HCT116 (cell line): ENCODE results near the gene SPDEF. TPM values are rescaled to one million over a fixed set of nuclear protein-coding genes. Genes with fewer than 3 reads are reported as not detected.

Source experiments
- ATAC-seq: fragments of 200-7000 bp; cut with Tn5 transposase; 2 replicates; pipeline ENCODE4 v1.9.1; 2020; ENCODE audit warnings: mild to moderate bottlenecking, moderate library complexity
- BruUV-seq: library from RNA; stranded (reverse); fragments of 400-500 nt; replicated peaks from 2 replicates; lab custom pipeline; 2021; lab: Mats Ljungman, UMichigan
- CTCF ChIA-PET: fragments of 300-600 bp; sonication (Branson Sonifier 250); formaldehyde crosslinking; loops from one replicate; lab custom pipeline; 2021; ENCODE audit warnings: antibody characterized with exemption; lab: Charles Lee
- POLR2A ChIA-PET: fragments of 300-600, 350-600 bp; sonication (Branson Sonifier 250); formaldehyde crosslinking; loops from one replicate; lab custom pipeline; 2021; ENCODE audit warnings: antibody characterized with exemption; lab: Charles Lee
- RAD21 ChIA-PET, 2 experiments: fragments of 300-600 bp; sonication (Branson Sonifier 250); formaldehyde crosslinking; loops; one replicate each; lab custom pipeline; 2023; ENCODE audit warnings: low total read pairs in 2 of 2; ENCODE audit not compliant: uncharacterized antibody in 2 of 2, unreplicated experiment in 2 of 2, low non-redundant PET in 1 of 2; lab: Charles Lee
- DNase-seq: peaks from one replicate; pipeline ENCODE4 v3.0.0-alpha.2; 2010; ENCODE audit warnings: low read depth, low spot score
- H2AFZ ChIP-seq: fragments of 200-600 bp; shearing (Covaris generic), sonication (generic); 2 replicates; pipeline ENCODE4 v1.6.1; 2017; ENCODE audit warnings: low read depth, mixed run types, mixed read lengths, antibody characterized with exemption, low read length; ENCODE audit not compliant: poor library complexity, severe bottlenecking
- H3K27ac ChIP-seq: 2 replicates; pipeline ENCODE4 v1.5.1; 2012; ENCODE audit warnings: low read depth, low read length
- H3K27me3 ChIP-seq: fragments of 200-600 bp; sonication (generic); 2 replicates; pipeline ENCODE4 v1.6.1; 2016; ENCODE audit warnings: mixed run types, low read length, mixed read lengths; ENCODE audit not compliant: insufficient read depth
- H3K36me3 ChIP-seq, 2 experiments: fragments of 200-500 bp in 1 of 2; fragments of 200-600 bp in 1 of 2; sonication (Bioruptor generic) in 1 of 2; sonication (generic) in 1 of 2; 2 replicates each; pipeline versions ENCODE4 v1.5.1 to v1.6.1; 2014 to 2016; ENCODE audit warnings: low read length in 2 of 2, inconsistent platforms in 1 of 2, mixed read lengths in 1 of 2, mixed run types in 1 of 2; ENCODE audit not compliant: insufficient read depth in 2 of 2, control insufficient read depth in 1 of 2
- H3K4me1 ChIP-seq, 2 experiments: fragments of 200-600 bp in 1 of 2; sonication (generic) in 1 of 2; 2 replicates each; pipeline versions ENCODE4 v1.5.1 to v1.6.1; 2012 to 2017; ENCODE audit warnings: low read length in 2 of 2, inconsistent platforms in 1 of 2, mild to moderate bottlenecking in 1 of 2, mixed read lengths in 1 of 2, mixed run types in 1 of 2, moderate library complexity in 1 of 2; ENCODE audit not compliant: insufficient read depth in 2 of 2, control insufficient read depth in 1 of 2
- H3K4me2 ChIP-seq: fragments of 200-600 bp; sonication (generic); 2 replicates; pipeline ENCODE4 v1.6.1; 2017; ENCODE audit warnings: mixed run types, low read length, mixed read lengths
- H3K4me3 ChIP-seq, 2 experiments: fragments of 200-600 bp in 1 of 2; sonication (generic) in 1 of 2; replicated peaks in 1 of 2; 2 replicates each; pipeline ENCODE4 v1.5.1; 2011 to 2016; ENCODE audit warnings: low read length in 2 of 2, control low read depth in 1 of 2, low read depth in 1 of 2, mild to moderate bottlenecking in 1 of 2, mixed read lengths in 1 of 2, mixed run types in 1 of 2
- H3K79me2 ChIP-seq: fragments of 200-600 bp; sonication (generic); 2 replicates; pipeline ENCODE4 v1.6.1; 2017; ENCODE audit warnings: mild to moderate bottlenecking, mixed run types, low read length, moderate library complexity, mixed read lengths; ENCODE audit not compliant: insufficient read depth
- H3K9ac ChIP-seq: fragments of 200-600 bp; sonication (generic); 2 replicates; pipeline ENCODE4 v1.6.1; 2016; ENCODE audit warnings: low read length, mixed read lengths
- H3K9me2 ChIP-seq: fragments of 200-600 bp; sonication (generic), shearing (Covaris generic); 2 replicates; pipeline ENCODE4 v1.6.1; 2017; ENCODE audit warnings: mixed run types, mild to moderate bottlenecking, moderate library complexity; ENCODE audit not compliant: insufficient read depth
- H3K9me3 ChIP-seq, 2 experiments: fragments of 200-500 bp in 1 of 2; fragments of 200-600 bp in 1 of 2; sonication (Bioruptor generic) in 1 of 2; sonication (generic) in 1 of 2; 2 replicates each; pipeline ENCODE4 v1.6.1; 2014 to 2017; ENCODE audit warnings: low read length in 2 of 2, mixed read lengths in 2 of 2, inconsistent platforms in 1 of 2, low read depth in 1 of 2, mild to moderate bottlenecking in 1 of 2, mixed run types in 1 of 2, moderate library complexity in 1 of 2; ENCODE audit not compliant: control insufficient read depth in 1 of 2, insufficient read depth in 1 of 2
- H4K20me1 ChIP-seq: fragments of 200-600 bp; sonication (generic), shearing (Covaris generic); 2 replicates; pipeline ENCODE4 v1.6.1; 2017; ENCODE audit warnings: mixed run types, mild to moderate bottlenecking, moderate library complexity; ENCODE audit not compliant: insufficient read depth
- EGR1 ChIP-seq: IDR thresholded peaks from 2 replicates; pipeline ENCODE4 v1.6.1; 2012; ENCODE audit warnings: low read depth
- EZH2 ChIP-seq: fragments of 200-600 bp; sonication (generic); IDR thresholded peaks from 2 replicates; pipeline ENCODE4 v1.6.1; 2017; ENCODE audit warnings: antibody characterized with exemption, mixed run types
- MAX ChIP-seq: IDR thresholded peaks from 2 replicates; pipeline ENCODE4 v1.6.1; 2012
- POLR2A ChIP-seq: IDR thresholded peaks from 2 replicates; pipeline ENCODE4 v1.7.0; 2011; ENCODE audit warnings: borderline replicate concordance; ENCODE audit not compliant: insufficient read depth, insufficient read length; ENCODE audit errors: extremely low read depth
- POLR2AphosphoS5 ChIP-seq: IDR thresholded peaks from 2 replicates; pipeline ENCODE4 v1.6.1; 2011; ENCODE audit warnings: mild to moderate bottlenecking, low read depth, low read length, moderate library complexity
- RAD21 ChIP-seq: IDR thresholded peaks from 2 replicates; pipeline ENCODE4 v1.6.1; 2012; ENCODE audit warnings: low read depth, mild to moderate bottlenecking
- SP1 ChIP-seq: IDR thresholded peaks from 2 replicates; pipeline ENCODE4 v1.6.1; 2012; ENCODE audit warnings: low read depth
- TCF7L2 ChIP-seq: IDR thresholded peaks from 2 replicates; pipeline ENCODE4 v1.7.0; 2011; ENCODE audit warnings: borderline replicate concordance, inconsistent platforms; ENCODE audit not compliant: insufficient read depth, insufficient read length; ENCODE audit errors: extremely low read depth
- YY1 ChIP-seq: IDR thresholded peaks from 2 replicates; pipeline ENCODE4 v1.6.1; 2011; ENCODE audit warnings: low read length, low read depth, moderate library complexity, mild to moderate bottlenecking; ENCODE audit not compliant: insufficient replicate concordance; ENCODE audit errors: extremely low read depth
- ZFX ChIP-seq: fragments of 450-650 bp; IDR thresholded peaks from 2 replicates; pipeline ENCODE4 v1.6.1; 2017
- intact Hi-C: fragments of 100-400 bp; cut with micrococcal nuclease; formaldehyde crosslinking; loops from 2 replicates; pipeline ENCODE4 v1.10.0; 2022
- total RNA-seq: library from RNA; stranded (reverse); gene quantifications from one replicate; pipeline ENCODE4 v1.2.1, GENCODE V29; 2021; ENCODE audit not compliant: unreplicated experiment
- TF ChIP-seq, protein P1 (sequence below): IDR thresholded peaks from 2 replicates; pipeline ENCODE4 v1.6.1; 2011; ENCODE audit warnings: mild to moderate bottlenecking, low read length, moderate library complexity; ENCODE audit not compliant: insufficient replicate concordance; ENCODE audit errors: extremely low read depth
- TF ChIP-seq, protein P2 (sequence below): IDR thresholded peaks from 2 replicates; pipeline ENCODE4 v1.6.1; 2012

Gene SPDEF
- total RNA-seq, 1 experiment from 2014 or later = 0.39 TPM

GRCh38 chr6:34568341-34569201 lies 12.4 kb upstream of the SPDEF start:
- peak overlapping the region; percentile 74 for H3K4me2 ChIP-seq
- H3K27ac ChIP-seq = no peak overlapping the region

GRCh38 chr6:34566830-34567546 lies 10.9 kb upstream of the SPDEF start:
- Histone ChIP-seq H3K9ac (no peak overlapping the region), H3K79me2 (no peaks in the 10 kb centered on the region), H3K27me3 (no peaks in the 10 kb centered on the region), H3K4me2 (peak overlapping the region; percentile 74; the same call in 1 of the 2 replicates), H3K9me2 (no peaks in the 10 kb centered on the region), H4K20me1 (no peaks in the 10 kb centered on the region), H3K27ac (no peak overlapping the region), H3K4me1 (peaks cover 0 to 21% of the 10 kb centered on the region in 2 experiments; a peak in 2 of 4 replicates), H3K4me3 (no peak overlapping the region), H2AFZ (no peak overlapping the region), H3K9me3 (no peaks in the 10 kb centered on the region), H3K36me3 (no peaks in the 10 kb centered on the region)
- BruUV-seq = no TSS peak
- intact Hi-C loops = no loop called here
- CTCF ChIA-PET = no interaction called here
- POLR2A ChIA-PET = interaction anchor here (1.0 kb wide), 1 partner anchor 327 kb away, joined by 3 read pairs; no protein-coding TSS in a partner anchor
- no peak for ATAC-seq
- DNase-seq = no peak
- RAD21 ChIA-PET = no interaction called here
- TF ChIP-seq TCF7L2 (no peak), POLR2A (no peak), POLR2AphosphoS5 (no peak), EGR1 (no peak), YY1 (no peak), SP1 (no peak), ZFX (no peak), EZH2 (no peak), RAD21 (no peak)
- TF ChIP-seq, protein P1, sequence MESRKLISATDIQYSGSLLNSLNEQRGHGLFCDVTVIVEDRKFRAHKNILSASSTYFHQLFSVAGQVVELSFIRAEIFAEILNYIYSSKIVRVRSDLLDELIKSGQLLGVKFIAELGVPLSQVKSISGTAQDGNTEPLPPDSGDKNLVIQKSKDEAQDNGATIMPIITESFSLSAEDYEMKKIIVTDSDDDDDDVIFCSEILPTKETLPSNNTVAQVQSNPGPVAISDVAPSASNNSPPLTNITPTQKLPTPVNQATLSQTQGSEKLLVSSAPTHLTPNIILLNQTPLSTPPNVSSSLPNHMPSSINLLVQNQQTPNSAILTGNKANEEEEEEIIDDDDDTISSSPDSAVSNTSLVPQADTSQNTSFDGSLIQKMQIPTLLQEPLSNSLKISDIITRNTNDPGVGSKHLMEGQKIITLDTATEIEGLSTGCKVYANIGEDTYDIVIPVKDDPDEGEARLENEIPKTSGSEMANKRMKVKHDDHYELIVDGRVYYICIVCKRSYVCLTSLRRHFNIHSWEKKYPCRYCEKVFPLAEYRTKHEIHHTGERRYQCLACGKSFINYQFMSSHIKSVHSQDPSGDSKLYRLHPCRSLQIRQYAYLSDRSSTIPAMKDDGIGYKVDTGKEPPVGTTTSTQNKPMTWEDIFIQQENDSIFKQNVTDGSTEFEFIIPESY = no peak

More at GRCh38 chr6:34568341-34569201, 12.4 kb upstream of the SPDEF start:
- H4K20me1 ChIP-seq = no peaks in the 10 kb centered on the region
- peaks cover 0 to 21% of the 10 kb centered on the region in 2 experiments; a peak in 2 of 4 replicates for H3K4me1 ChIP-seq
- POLR2A ChIA-PET = interaction anchor here (1.0 kb wide), 1 partner anchor 328 kb away, joined by 3 read pairs; no protein-coding TSS in a partner anchor
- DNase-seq (no peak), ATAC-seq (peak; percentile 19)
- no peaks in the 10 kb centered on the region for H3K9me2 ChIP-seq
- H2AFZ ChIP-seq = no peak overlapping the region
- no peaks in the 10 kb centered on the region for H3K79me2 ChIP-seq
- CTCF ChIA-PET = no interaction called here
- RAD21 ChIA-PET = no interaction called here
- TF ChIP-seq EGR1 (no peak), POLR2AphosphoS5 (no peak), MAX (no peak), EZH2 (no peak)
- TF ChIP-seq, protein P2, sequence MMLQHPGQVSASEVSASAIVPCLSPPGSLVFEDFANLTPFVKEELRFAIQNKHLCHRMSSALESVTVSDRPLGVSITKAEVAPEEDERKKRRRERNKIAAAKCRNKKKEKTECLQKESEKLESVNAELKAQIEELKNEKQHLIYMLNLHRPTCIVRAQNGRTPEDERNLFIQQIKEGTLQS = no peak
- H3K4me3 ChIP-seq = peak overlapping the region in 1 of 2 experiments; percentile 35; a peak in 2 of 4 replicates
- no peaks in the 10 kb centered on the region for H3K27me3 ChIP-seq
- peak overlapping the region; percentile 43 for H3K9ac ChIP-seq
- H3K9me3 ChIP-seq = no peaks in the 10 kb centered on the region
- no TSS peak for BruUV-seq
- intact Hi-C loops = no loop called here
- no peaks in the 10 kb centered on the region for H3K36me3 ChIP-seq
